Retinal pigment epithelial cell (primary cell): ENCODE measurements around the gene PBRM1.

ENCODE experiments used
- DNase-seq: peaks from one replicate; pipeline ENCODE4 v3.0.0-alpha.2; 2010; ENCODE audit warnings: low read depth
- H3K4me3 ChIP-seq: 2 replicates; pipeline ENCODE4 v1.5.1; 2011; ENCODE audit warnings: mild to moderate bottlenecking, low read length, control low read depth, moderate library complexity
- TF ChIP-seq, protein P1 (sequence below): conservative IDR thresholded peaks from 2 replicates; pipeline ENCODE4 v1.5.1; 2011; ENCODE audit warnings: low read depth, low read length, control low read depth, inconsistent platforms

Gene PBRM1

DNA sequence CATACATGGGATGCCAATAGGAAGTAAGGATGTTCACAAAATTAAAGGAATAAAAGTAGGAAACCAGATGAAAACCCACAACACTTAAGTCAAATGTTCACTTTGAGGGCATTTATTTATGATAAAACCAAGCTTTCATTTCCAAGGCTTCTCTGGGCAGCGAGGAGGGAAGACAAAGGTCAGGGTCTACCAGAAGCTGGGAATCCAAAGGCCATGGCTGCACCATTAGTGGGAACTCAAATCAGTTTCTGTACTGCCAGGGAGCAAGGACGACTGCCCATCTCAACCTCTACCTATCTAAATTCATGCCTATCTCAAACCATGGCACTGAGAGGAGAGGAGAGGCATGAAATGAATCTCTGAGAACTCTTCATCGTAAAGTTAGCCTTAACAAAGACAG is 22.6 kb downstream of the PBRM1 start:
- TF ChIP-seq, protein P1, sequence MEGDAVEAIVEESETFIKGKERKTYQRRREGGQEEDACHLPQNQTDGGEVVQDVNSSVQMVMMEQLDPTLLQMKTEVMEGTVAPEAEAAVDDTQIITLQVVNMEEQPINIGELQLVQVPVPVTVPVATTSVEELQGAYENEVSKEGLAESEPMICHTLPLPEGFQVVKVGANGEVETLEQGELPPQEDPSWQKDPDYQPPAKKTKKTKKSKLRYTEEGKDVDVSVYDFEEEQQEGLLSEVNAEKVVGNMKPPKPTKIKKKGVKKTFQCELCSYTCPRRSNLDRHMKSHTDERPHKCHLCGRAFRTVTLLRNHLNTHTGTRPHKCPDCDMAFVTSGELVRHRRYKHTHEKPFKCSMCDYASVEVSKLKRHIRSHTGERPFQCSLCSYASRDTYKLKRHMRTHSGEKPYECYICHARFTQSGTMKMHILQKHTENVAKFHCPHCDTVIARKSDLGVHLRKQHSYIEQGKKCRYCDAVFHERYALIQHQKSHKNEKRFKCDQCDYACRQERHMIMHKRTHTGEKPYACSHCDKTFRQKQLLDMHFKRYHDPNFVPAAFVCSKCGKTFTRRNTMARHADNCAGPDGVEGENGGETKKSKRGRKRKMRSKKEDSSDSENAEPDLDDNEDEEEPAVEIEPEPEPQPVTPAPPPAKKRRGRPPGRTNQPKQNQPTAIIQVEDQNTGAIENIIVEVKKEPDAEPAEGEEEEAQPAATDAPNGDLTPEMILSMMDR = no peak
- H3K4me3 ChIP-seq = no peak overlapping the region
- DNase-seq = no peak

DNA sequence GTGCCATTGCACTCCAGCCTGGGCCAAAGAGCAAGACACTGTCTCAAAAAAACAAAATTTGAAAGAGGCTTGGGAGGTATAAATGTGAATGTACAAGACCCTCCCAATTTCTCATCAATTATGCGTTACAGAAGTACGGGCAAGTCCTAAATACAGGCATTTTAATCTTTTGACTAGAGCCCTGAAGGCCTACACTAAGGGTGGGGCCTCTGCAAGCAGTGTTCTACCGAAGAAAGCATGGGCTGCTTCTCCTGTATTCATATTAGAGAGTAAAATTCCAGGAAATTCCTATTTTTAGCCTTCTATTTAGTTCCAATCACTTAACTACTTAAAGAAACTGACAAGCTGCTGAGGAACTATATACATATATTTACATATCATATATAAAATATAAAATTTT is 25.7 kb downstream of the PBRM1 start:
- no peak for DNase-seq
- TF ChIP-seq, protein P1 = no peak
- H3K4me3 ChIP-seq = no peak overlapping the region

DNA sequence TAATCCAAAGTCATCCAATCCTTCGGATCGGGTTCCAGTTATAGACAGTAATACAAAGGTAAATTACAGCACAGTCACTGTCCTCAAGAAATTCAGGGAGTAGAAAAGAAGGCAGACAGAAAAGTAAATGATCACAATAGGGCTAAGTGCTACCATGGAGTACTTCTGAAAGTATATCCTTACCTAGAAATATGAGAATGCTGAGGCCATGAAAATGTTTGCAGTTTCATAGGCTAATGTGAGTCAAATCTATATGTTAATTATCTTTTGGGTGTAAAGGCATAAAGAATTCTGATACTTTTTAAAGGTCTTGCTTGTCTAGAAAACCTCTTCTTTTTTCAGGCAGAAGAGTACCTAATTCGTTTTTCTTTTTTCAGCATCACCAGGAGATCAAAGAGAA is 29.8 kb downstream of the PBRM1 start:
- no peak overlapping the region for H3K4me3 ChIP-seq
- TF ChIP-seq, protein P1 = no peak
- no peak for DNase-seq

DNA sequence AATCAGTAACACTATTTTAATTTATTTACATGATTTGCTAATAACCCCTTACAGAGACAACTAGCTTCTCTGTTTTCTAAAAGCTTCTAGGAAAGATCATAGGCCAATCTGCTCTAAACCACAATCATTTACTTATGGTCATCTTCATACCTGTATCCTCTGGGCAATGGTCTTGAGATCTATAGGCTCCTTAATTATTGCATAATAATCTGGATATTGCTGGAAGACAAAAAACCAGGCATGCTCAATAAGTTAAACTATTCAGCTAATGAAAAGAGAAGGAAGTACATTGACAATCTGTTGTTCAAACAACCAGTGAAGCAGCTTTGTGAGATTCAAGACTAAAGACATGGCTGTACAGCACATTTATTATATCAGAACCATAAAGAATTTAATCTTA is 34.1 kb downstream of the PBRM1 start:
- DNase-seq = no peak
- TF ChIP-seq, protein P1 = no peak
- no peak overlapping the region for H3K4me3 ChIP-seq

DNA sequence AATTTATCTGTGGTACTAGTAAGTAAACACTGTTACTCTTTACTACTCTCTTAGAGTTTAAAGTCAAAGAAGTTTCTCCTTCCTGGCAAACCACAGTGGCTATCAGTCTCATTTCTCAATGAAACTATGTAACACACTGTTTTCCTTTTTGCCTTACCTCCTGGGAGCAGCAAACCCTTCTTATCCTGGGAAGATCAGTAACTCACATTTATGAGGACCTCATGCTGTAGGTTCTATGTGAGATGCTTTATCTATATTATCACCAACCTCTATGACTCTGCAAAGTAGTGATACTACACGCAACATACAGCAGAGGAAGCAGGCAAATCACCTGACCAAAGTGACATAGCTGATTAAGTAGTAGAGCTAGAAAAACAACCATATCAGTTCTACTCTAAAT is 35.3 kb downstream of the PBRM1 start:
- DNase-seq = no peak
- no peak overlapping the region for H3K4me3 ChIP-seq
- TF ChIP-seq, protein P1 = no peak

DNA sequence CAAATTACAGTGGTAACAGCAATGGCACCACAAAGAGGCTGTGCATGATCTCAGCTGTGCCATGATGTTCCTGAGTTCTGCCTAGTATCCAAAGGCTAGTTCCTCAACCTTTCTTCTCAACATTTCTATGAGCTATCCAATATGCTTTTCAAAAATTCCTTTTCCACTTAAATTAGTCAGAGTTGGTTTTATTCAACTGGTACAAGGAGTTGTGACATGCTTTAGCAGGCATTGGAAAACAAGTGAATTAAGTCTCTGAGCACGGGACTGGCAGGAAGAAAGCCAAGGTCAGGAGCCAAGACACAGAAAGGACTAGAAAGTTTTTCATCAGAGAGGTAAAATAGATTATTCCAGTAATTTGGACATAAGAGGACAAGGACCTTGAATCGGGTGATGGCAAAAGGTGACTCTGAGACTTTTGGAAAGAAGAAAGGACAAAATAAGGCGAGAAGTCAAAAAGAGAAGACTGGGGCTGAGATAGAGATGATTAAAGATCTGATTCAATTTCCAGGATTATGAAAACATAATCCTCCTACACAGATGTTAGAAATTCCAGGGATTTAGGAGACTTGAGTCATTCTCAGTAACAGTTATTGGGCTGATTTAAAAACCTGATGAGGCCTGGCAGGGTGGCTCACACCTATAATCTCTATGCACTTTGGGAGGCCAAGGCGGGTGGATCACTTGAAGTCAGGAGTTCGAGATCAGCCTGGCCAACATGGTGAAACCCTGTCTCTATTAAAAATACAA is 36.1 kb downstream of the PBRM1 start:
- no peak overlapping the region for H3K4me3 ChIP-seq
- DNase-seq = peak; percentile 67
- TF ChIP-seq, protein P1 = no peak

DNA sequence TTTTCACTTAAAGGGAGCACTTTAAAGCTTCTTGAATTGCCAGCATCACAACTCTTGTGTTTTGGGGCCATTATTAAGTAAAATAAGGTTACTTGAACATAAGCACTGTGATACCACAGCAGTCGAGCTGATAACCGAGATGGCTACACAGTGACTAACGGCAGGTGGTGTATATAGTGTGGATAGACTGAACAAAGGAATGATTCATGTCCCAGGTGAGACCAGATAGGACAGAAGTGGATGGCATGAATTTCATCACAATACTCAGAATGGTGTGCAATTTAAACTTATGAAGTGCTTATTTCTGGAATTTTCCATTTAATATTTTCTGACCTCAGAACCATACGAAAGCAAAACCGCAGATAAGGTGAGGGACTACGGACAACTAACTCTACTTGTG is 40.2 kb downstream of the PBRM1 start:
- H3K4me3 ChIP-seq = no peak overlapping the region
- TF ChIP-seq, protein P1 = no peak
- DNase-seq = no peak
